HepG2 (cell line): ENCODE data around the gene ARHGEF16. TPM values are rescaled to one million over a fixed set of nuclear protein-coding genes. Genes with fewer than 3 reads are reported as not detected.

Experiments used
- AFF4 ChIP-seq: sonication (generic); formaldehyde crosslinking; IDR thresholded peaks from 2 replicates; pipeline ENCODE4 v1.4.0; 2020; ENCODE audit warnings: missing genetic modification reagents
- ASH2L ChIP-seq: fragments of 300-600, 200-600 bp; sonication (generic); IDR thresholded peaks from 2 replicates; pipeline ENCODE4 v1.7.0; 2017; ENCODE audit warnings: low read depth, mild to moderate bottlenecking, moderate library complexity, mixed read lengths, low read length; ENCODE audit not compliant: insufficient read length
- CBX2 ChIP-seq, 2 experiments: fragments of 200-600 bp in 1 of 2; sonication (generic); formaldehyde crosslinking in 1 of 2; IDR thresholded peaks; 2 replicates each; pipeline versions ENCODE4 v1.7.0 to v1.8.1; 2018 to 2022; ENCODE audit warnings: low read depth in 2 of 2, low read length in 1 of 2, mild to moderate bottlenecking in 1 of 2, missing genetic modification reagents in 1 of 2
- FOSL1 ChIP-seq: sonication (generic); formaldehyde crosslinking; IDR thresholded peaks from 2 replicates; pipeline ENCODE4 v1.9.0; 2021; ENCODE audit warnings: missing genetic modification reagents, borderline replicate concordance
- HES4 ChIP-seq: sonication (generic); formaldehyde crosslinking; IDR thresholded peaks from 2 replicates; pipeline ENCODE4 v1.9.0; 2021; ENCODE audit warnings: mild to moderate bottlenecking, missing genetic modification reagents, borderline replicate concordance
- HOXA5 ChIP-seq: sonication (generic); formaldehyde crosslinking; IDR thresholded peaks from 2 replicates; pipeline ENCODE4 v1.4.0; 2020; ENCODE audit warnings: missing genetic modification reagents
- PLSCR1 ChIP-seq: sonication (generic); formaldehyde crosslinking; IDR thresholded peaks from 2 replicates; pipeline ENCODE4 v1.5.0; 2020; ENCODE audit warnings: missing genetic modification reagents, mild to moderate bottlenecking, borderline replicate concordance
- PREB ChIP-seq: sonication (generic); formaldehyde crosslinking; IDR thresholded peaks from 2 replicates; pipeline ENCODE4 v1.4.0; 2020; ENCODE audit warnings: missing genetic modification reagents
- REST ChIP-seq, 2 experiments: IDR thresholded peaks; 2 replicates each; pipeline ENCODE4 v1.6.1; 2011 to 2012; ENCODE audit warnings: low read length in 2 of 2, borderline replicate concordance in 1 of 2, low read depth in 1 of 2, mild to moderate bottlenecking in 1 of 2, moderate library complexity in 1 of 2
- SMARCC2 ChIP-seq: fragments of 450-650 bp; IDR thresholded peaks from 2 replicates; pipeline ENCODE4 v1.6.1; 2017; ENCODE audit warnings: antibody characterized with exemption, mild to moderate bottlenecking
- SNAPC2 ChIP-seq: sonication (generic); formaldehyde crosslinking; IDR thresholded peaks from 2 replicates; pipeline ENCODE4 v1.8.1; 2022; ENCODE audit warnings: mild to moderate bottlenecking, missing genetic modification reagents
- THYN1 ChIP-seq: sonication (generic); formaldehyde crosslinking; IDR thresholded peaks from 2 replicates; pipeline ENCODE4 v1.8.1; 2023; ENCODE audit warnings: low read depth, mild to moderate bottlenecking, moderate library complexity, missing genetic modification reagents, borderline replicate concordance
- XBP1 ChIP-seq: sonication (generic); formaldehyde crosslinking; IDR thresholded peaks from 2 replicates; pipeline ENCODE4 v1.5.0; 2020; ENCODE audit warnings: missing genetic modification reagents
- ZNF24 ChIP-seq: fragments of 450-650 bp; IDR thresholded peaks from 2 replicates; pipeline ENCODE4 v1.6.1; 2017; ENCODE audit warnings: antibody characterized with exemption, mild to moderate bottlenecking
- ZNF629 ChIP-seq: sonication (generic); formaldehyde crosslinking; conservative IDR thresholded peaks from 2 replicates; pipeline ENCODE4 v1.5.0; 2020; ENCODE audit warnings: missing genetic modification reagents
- ZNF652 ChIP-seq: IDR thresholded peaks from 2 replicates; pipeline ENCODE4 v1.6.1; 2016; ENCODE audit warnings: low read depth, borderline replicate concordance
- ZNF777 ChIP-seq: sonication (generic); formaldehyde crosslinking; IDR thresholded peaks from 2 replicates; pipeline ENCODE4 v1.4.0; 2020; ENCODE audit warnings: missing genetic modification reagents
- ZNF784 ChIP-seq: sonication (generic); formaldehyde crosslinking; IDR thresholded peaks from 2 replicates; pipeline ENCODE4 v1.5.1; 2020; ENCODE audit warnings: missing genetic modification reagents, mild to moderate bottlenecking, borderline replicate concordance
- polyA plus RNA-seq, 8 experiments: library from polyadenylated mRNA; depleted of rRNA in 3 of 8; stranded (reverse) in 7 of 8; unstranded in 1 of 8; fragments of >200 nt; fragmentation: Illumina TruSeq in 4 of 8; extraction: Trizol in 4 of 8; gene quantifications; 2 replicates each; pipeline versions ENCODE4 v1.2.1 to v1.2.3, GENCODE V29; 2011 to 2016; ENCODE audit warnings: low read depth in 4 of 8, missing spikeins in 1 of 8, mixed read lengths in 1 of 8; ENCODE audit not compliant: insufficient read depth in 1 of 8
- total RNA-seq, 5 experiments: library from RNA; depleted of rRNA; stranded (reverse); fragments of >200 nt; fragmentation: Illumina TruSeq; extraction: Trizol; gene quantifications; 2 replicates each; pipeline ENCODE4 v1.2.3, GENCODE V29; 2016; ENCODE audit warnings: low read depth in 1 of 5

ARHGEF16 gene
- total and polyA plus RNA-seq, 2 of the 13 experiments (the other 11 are each of a cell fraction or from before 2014, with no cell fraction given): 20.3 to 39.9 TPM

GRCh38 chr1:3459940-3460671 lies 5.6 kb downstream of the ARHGEF16 start (continued):
- TF ChIP-seq ASH2L: peak; percentile 50
- TF ChIP-seq PREB (CRISPR knock-in tag): no peak
- TF ChIP-seq ZNF24: no peak
- TF ChIP-seq CBX2 (IDR thresholded peaks at IDR 0.05; ENCODE audit: low read depth, low read length): no peak
- TF ChIP-seq CBX2 (CRISPR knock-in tag; IDR thresholded peaks at IDR 0.05; ENCODE audit: low read depth): no peak
- no peak; the same call in 1 of the 2 replicates for TF ChIP-seq AFF4 (CRISPR knock-in tag)
- TF ChIP-seq SNAPC2 (CRISPR knock-in tag): no peak
- no peak for TF ChIP-seq REST (IDR thresholded peaks at IDR 0.05; ENCODE audit: borderline replicate concordance in 1 of 2, low read depth in 1 of 2, low read length in 2 of 2)
- TF ChIP-seq FOSL1 (CRISPR knock-in tag): no peak
- no peak for TF ChIP-seq ZNF777 (CRISPR knock-in tag)
- no peak for TF ChIP-seq ZNF784 (CRISPR knock-in tag)
- no peak for TF ChIP-seq XBP1
- 0 out of 2 replicates have a peak, but pooled peaks have one; percentile 14 for TF ChIP-seq ZNF629 (CRISPR knock-in tag)
- no peak for TF ChIP-seq SMARCC2
- TF ChIP-seq HOXA5: no peak
- TF ChIP-seq THYN1 (CRISPR knock-in tag): no peak
- no peak for TF ChIP-seq PLSCR1
- TF ChIP-seq ZNF652: no peak
- no peak for TF ChIP-seq HES4
